ENCODE results near the gene SLC22A16. TPM values are rescaled to one million over a fixed set of nuclear protein-coding genes. Genes with fewer than 3 reads are reported as not detected.

SLC22A16 gene
- total RNA-seq, 2 experiments from 2014 or later: not detected

GRCh38 chr6:110392727-110393126 is 83.7 kb downstream of the SLC22A16 start:
- Mint-ChIP-seq H3K9me3 (no peaks in the 10 kb centered on the region), H3K27me3 (no peaks in the 10 kb centered on the region), H3K4me1 (ENCODE audit: low read depth) (peaks cover 22% of the 10 kb centered on the region), H3K36me3 (ENCODE audit: low read depth) (no peaks in the 10 kb centered on the region), H3K4me3 (no peak overlapping the region), H3K27ac (no peak overlapping the region)
- DNase-seq (no peak), ATAC-seq (no peak)
- ChIA-PET POLR2A (interaction anchor here (1.4 kb wide), 1 partner anchor 213 kb away, joined by 4 read pairs; the partner anchor contains the start of gene WASF1), CTCF (interaction anchor here (0.9 to 5.6 kb wide), 8 partner anchors 15 to 689 kb away, joined by 3 to 86 read pairs (median 6); no protein-coding TSS in a partner anchor)
- intact Hi-C loops (cut with micrococcal nuclease): loop anchor here (5.0 kb wide), 1 partner anchor 340 kb away; no protein-coding TSS in a partner anchor
- no peak for TF ChIP-seq CTCF (IDR thresholded peaks at IDR 0.05)

- no peaks in the 10 kb centered on the region for H3K9me3 Mint-ChIP-seq
- DNase-seq (peak; percentile 24), ATAC-seq (peak; percentile 60)
- POLR2A ChIA-PET: no interaction called here
- peaks cover 25% of the 10 kb centered on the region for H3K4me1 Mint-ChIP-seq (ENCODE audit: low read depth)
- H3K27me3 Mint-ChIP-seq: no peaks in the 10 kb centered on the region
- H3K36me3 Mint-ChIP-seq (ENCODE audit: low read depth): no peaks in the 10 kb centered on the region
- TF ChIP-seq CTCF (IDR thresholded peaks at IDR 0.05): no peak
- H3K4me3 Mint-ChIP-seq: no peak overlapping the region
- peak overlapping the region; percentile 79 for H3K27ac Mint-ChIP-seq
- intact Hi-C loops (cut with micrococcal nuclease): loop anchor here (1.0 to 5.0 kb wide), 3 partner anchors 208 to 685 kb away; no protein-coding TSS in a partner anchor
- CTCF ChIA-PET: interaction anchor here (0.6 to 5.6 kb wide), 21 partner anchors 9 to 690 kb away, joined by 3 to 86 read pairs (median 4); no protein-coding TSS in a partner anchor
These were observed 86.0 kb downstream of the SLC22A16 start for GRCh38 chr6:110390404-110390803.

GRCh38 chr6:110389689-110390382 is 86.6 kb downstream of the SLC22A16 start:
- peak overlapping the region; percentile 79 for H3K27ac Mint-ChIP-seq
- CTCF ChIA-PET: interaction anchor here (0.8 to 5.6 kb wide), 19 partner anchors 9 to 689 kb away, joined by 3 to 86 read pairs (median 4); no protein-coding TSS in a partner anchor
- peak; percentile 40 for ATAC-seq

GRCh38 chr6:110387986-110388385 is 88.4 kb downstream of the SLC22A16 start:
- Mint-ChIP-seq H3K27ac (no peak overlapping the region), H3K36me3 (ENCODE audit: low read depth) (no peaks in the 10 kb centered on the region), H3K4me1 (ENCODE audit: low read depth) (peaks cover 25% of the 10 kb centered on the region), H3K27me3 (no peaks in the 10 kb centered on the region), H3K4me3 (no peak overlapping the region), H3K9me3 (no peaks in the 10 kb centered on the region)
- TF ChIP-seq CTCF (IDR thresholded peaks at IDR 0.05): no peak
- POLR2A ChIA-PET: no interaction called here
- ATAC-seq: no peak
- CTCF ChIA-PET: interaction anchor here (0.7 to 1.3 kb wide), 3 partner anchors 133 to 348 kb away, joined by 3 to 5 read pairs (median 5); no protein-coding TSS in a partner anchor
- intact Hi-C loops (cut with micrococcal nuclease): no loop called here
- DNase-seq: no peak

More at GRCh38 chr6:110389689-110390382, 86.6 kb downstream of the SLC22A16 start:
- Mint-ChIP-seq H3K4me3 (no peak overlapping the region), H3K36me3 (ENCODE audit: low read depth) (no peaks in the 10 kb centered on the region), H3K27me3 (no peaks in the 10 kb centered on the region), H3K9me3 (no peaks in the 10 kb centered on the region), H3K4me1 (ENCODE audit: low read depth) (peaks cover 25% of the 10 kb centered on the region)
- POLR2A ChIA-PET: no interaction called here
- intact Hi-C loops (cut with micrococcal nuclease): loop anchor here (1.0 to 5.0 kb wide), 3 partner anchors 207 to 685 kb away; no protein-coding TSS in a partner anchor
- TF ChIP-seq CTCF (IDR thresholded peaks at IDR 0.05): no peak
- peak; percentile 16 for DNase-seq

- TF ChIP-seq CTCF (IDR thresholded peaks at IDR 0.05): no peak
- POLR2A ChIA-PET: no interaction called here
- CTCF ChIA-PET: interaction anchor here (1.3 to 1.8 kb wide), 2 partner anchors 19 to 345 kb away, joined by 3 to 8 read pairs; no protein-coding TSS in a partner anchor
These were observed 91.0 kb downstream of the SLC22A16 start for GRCh38 chr6:110385458-110385863.

More at GRCh38 chr6:110385458-110385863, 91.0 kb downstream of the SLC22A16 start:
- Mint-ChIP-seq H3K36me3 (ENCODE audit: low read depth) (no peaks in the 10 kb centered on the region), H3K4me1 (ENCODE audit: low read depth) (peaks cover 22% of the 10 kb centered on the region), H3K4me3 (no peak overlapping the region), H3K9me3 (peaks cover 1% of the 10 kb centered on the region), H3K27ac (no peak overlapping the region), H3K27me3 (no peaks in the 10 kb centered on the region)
- no peak for DNase-seq
- intact Hi-C loops (cut with micrococcal nuclease): no loop called here
- no peak for ATAC-seq
